ENCODE results near the gene KCNG2. TPM values are rescaled to one million over a fixed set of nuclear protein-coding genes. Genes with fewer than 3 reads are reported as not detected.

Gene KCNG2
- total RNA-seq, 1 experiment from 2014 or later, result not detected

- DNase-seq (ENCODE audit: low spot score), result no peak
These were observed 31.4 kb upstream of the KCNG2 start for GRCh38 chr18:79766308-79766707.

- DNase-seq (ENCODE audit: low spot score), result no peak
These were observed 29.0 kb upstream of the KCNG2 start for GRCh38 chr18:79768745-79769144.

GRCh38 chr18:79769698-79770500, 27.8 kb upstream of the KCNG2 start:
- no peak for DNase-seq (ENCODE audit: low spot score)

- DNase-seq (ENCODE audit: low spot score), result no peak
These were observed 27.3 kb upstream of the KCNG2 start for GRCh38 chr18:79770501-79770815.

GRCh38 chr18:79770826-79771225, 26.9 kb upstream of the KCNG2 start:
- no peak for DNase-seq (ENCODE audit: low spot score)

GRCh38 chr18:79771446-79772107, 26.2 kb upstream of the KCNG2 start:
- no peak for DNase-seq (ENCODE audit: low spot score)

GRCh38 chr18:79772108-79772864, 25.5 kb upstream of the KCNG2 start:
- DNase-seq (ENCODE audit: low spot score), result no peak

- no peak for DNase-seq (ENCODE audit: low spot score)
These were observed 24.7 kb upstream of the KCNG2 start for GRCh38 chr18:79772865-79773696.

- no peak for DNase-seq (ENCODE audit: low spot score)
These were observed 23.6 kb upstream of the KCNG2 start for GRCh38 chr18:79774111-79774510.

GRCh38 chr18:79775441-79776221, 22.1 kb upstream of the KCNG2 start:
- DNase-seq (ENCODE audit: low spot score), result no peak

- no peak for DNase-seq (ENCODE audit: low spot score)
These were observed 21.1 kb upstream of the KCNG2 start for GRCh38 chr18:79776674-79777073.

- DNase-seq (ENCODE audit: low spot score), result no peak
These were observed 19.4 kb upstream of the KCNG2 start for GRCh38 chr18:79778291-79778791.

GRCh38 chr18:79779021-79779699, 18.6 kb upstream of the KCNG2 start:
- no peak for DNase-seq (ENCODE audit: low spot score)

GRCh38 chr18:79779700-79780190, 18.0 kb upstream of the KCNG2 start:
- DNase-seq (ENCODE audit: low spot score), result no peak

- DNase-seq (ENCODE audit: low spot score), result no peak
These were observed 17.2 kb upstream of the KCNG2 start for GRCh38 chr18:79780547-79780946.

GRCh38 chr18:79781331-79781941, 16.3 kb upstream of the KCNG2 start:
- no peak for DNase-seq (ENCODE audit: low spot score)

GRCh38 chr18:79782566-79783308, 15.0 kb upstream of the KCNG2 start:
- peak; percentile 10 for DNase-seq (ENCODE audit: low spot score)

- no peak for DNase-seq (ENCODE audit: low spot score)
These were observed 13.4 kb upstream of the KCNG2 start for GRCh38 chr18:79784071-79784913.
